Testis (tissue), 2 donors: ENCODE results near the gene PMP22.

Source experiments
- CTCF ChIP-seq, 3 experiments: fragments of 450-650 bp in 2 of 3; fragments of 200-600 bp in 1 of 3; sonication (generic) in 1 of 3; IDR thresholded peaks; one replicate each; pipeline ENCODE4 v1.5.1; 2016 to 2019; ENCODE audit warnings: antibody characterized with exemption in 3 of 3, mild to moderate bottlenecking in 2 of 3, moderate library complexity in 1 of 3
- POLR2A ChIP-seq: fragments of 450-650 bp; IDR thresholded peaks from one replicate; pipeline ENCODE4 v1.6.1; 2017; ENCODE audit warnings: antibody characterized with exemption, mild to moderate bottlenecking, moderate library complexity

GRCh38 chr17:15262291-15263205 lies 2.6 kb downstream of the PMP22 start:
- TF ChIP-seq POLR2A (peak; percentile 20), CTCF (IDR thresholded peaks at IDR 0.05) (peak in 1 of 3 experiments; percentile 9)
